SK-N-SH (cell line): Measurements from ENCODE around the gene ZNF804A. TPM values are rescaled to one million over a fixed set of nuclear protein-coding genes. Genes with fewer than 3 reads are reported as not detected.

Source experiments
- CTCF ChIA-PET: fragments of 300-600, 350-600 bp; formaldehyde crosslinking; extraction: SDS; loops from one replicate; lab custom pipeline; 2021; lab: Yijun Ruan, JAX
- POLR2A ChIA-PET: fragments of 350-600 bp; sonication (Branson Sonifier 250); formaldehyde crosslinking; extraction: SDS; loops from one replicate; lab custom pipeline; 2020; ENCODE audit warnings: antibody characterized with exemption, inconsistent platforms; lab: Yijun Ruan, JAX
- DNase-seq: peaks from one replicate; pipeline ENCODE4 v3.0.0; 2012
- H2AFZ ChIP-seq: fragments of 200-600 bp; sonication (generic); 2 replicates; pipeline ENCODE4 v1.8.1; 2016; ENCODE audit warnings: antibody characterized with exemption, mild to moderate bottlenecking, low read depth
- H3F3A ChIP-seq: fragments of 200-600 bp; sonication (generic); replicated peaks from 2 replicates; pipeline ENCODE3; 2016; ENCODE audit warnings: antibody characterized with exemption, mild to moderate bottlenecking; ENCODE audit not compliant: insufficient read depth
- H3K27ac ChIP-seq, 2 experiments: fragments of 200-500 bp in 1 of 2; fragments of 200-600 bp in 1 of 2; sonication (Bioruptor generic) in 1 of 2; sonication (generic), shearing (Covaris generic) in 1 of 2; 2 replicates each; pipeline versions ENCODE4 v1.5.1 to v1.6.1; 2014 to 2016; ENCODE audit warnings: low read depth in 2 of 2, inconsistent platforms in 1 of 2, low read length in 1 of 2, mild to moderate bottlenecking in 1 of 2, mixed read lengths in 1 of 2
- H3K27me3 ChIP-seq: fragments of 200-600 bp; sonication (generic), shearing (Covaris generic); 2 replicates; pipeline ENCODE4 v1.6.1; 2016; ENCODE audit warnings: mixed run types; ENCODE audit not compliant: insufficient read depth
- H3K36me3 ChIP-seq, 2 experiments: fragments of 200-500 bp in 1 of 2; fragments of 200-600 bp in 1 of 2; sonication (Bioruptor generic) in 1 of 2; sonication (generic) in 1 of 2; replicated peaks in 1 of 2; 2 replicates each; pipeline versions ENCODE3 to v1.5.1; 2014 to 2016; ENCODE audit warnings: low read length in 1 of 2, mild to moderate bottlenecking in 1 of 2; ENCODE audit not compliant: insufficient read depth in 2 of 2, control insufficient read depth in 1 of 2
- H3K4me1 ChIP-seq, 2 experiments: fragments of 200-500 bp in 1 of 2; fragments of 200-600 bp in 1 of 2; sonication (Bioruptor generic) in 1 of 2; sonication (generic), shearing (Covaris generic) in 1 of 2; 2 replicates each; pipeline versions ENCODE4 v1.5.1 to v1.6.1; 2014 to 2016; ENCODE audit warnings: low read depth in 1 of 2, low read length in 1 of 2, mixed run types in 1 of 2; ENCODE audit not compliant: insufficient read depth in 2 of 2, control insufficient read depth in 1 of 2
- H3K4me2 ChIP-seq: fragments of 200-600 bp; sonication (generic), shearing (Covaris generic); 2 replicates; pipeline ENCODE4 v1.6.1; 2017; ENCODE audit warnings: mixed run types
- H3K4me3 ChIP-seq, 2 experiments: fragments of 200-500 bp in 1 of 2; fragments of 200-600 bp in 1 of 2; sonication (Bioruptor generic) in 1 of 2; sonication (generic), shearing (Covaris generic) in 1 of 2; 2 replicates each; pipeline versions ENCODE4 v1.5.1 to v1.8.1; 2014 to 2016; ENCODE audit warnings: low read depth in 2 of 2, inconsistent platforms in 1 of 2, low read length in 1 of 2, mild to moderate bottlenecking in 1 of 2, mixed read lengths in 1 of 2, moderate library complexity in 1 of 2
- H3K79me2 ChIP-seq: fragments of 200-600 bp; sonication (generic); 2 replicates; pipeline ENCODE4 v1.8.1; 2017; ENCODE audit warnings: mild to moderate bottlenecking; ENCODE audit not compliant: insufficient read depth
- H3K9ac ChIP-seq: fragments of 200-600 bp; sonication (generic); 2 replicates; pipeline ENCODE4 v1.6.1; 2017; ENCODE audit warnings: mixed run types
- H3K9me2 ChIP-seq: fragments of 200-600 bp; sonication (generic); 2 replicates; pipeline ENCODE4 v1.6.1; 2017; ENCODE audit warnings: mixed run types
- H3K9me3 ChIP-seq: fragments of 200-600 bp; sonication (generic); 2 replicates; pipeline ENCODE4 v1.6.1; 2017; ENCODE audit warnings: mixed run types, mild to moderate bottlenecking, moderate library complexity
- H4K20me1 ChIP-seq: fragments of 200-600 bp; sonication (generic); 2 replicates; pipeline ENCODE4 v1.6.1; 2017; ENCODE audit warnings: mild to moderate bottlenecking, mixed run types; ENCODE audit not compliant: insufficient read depth
- CTCF ChIP-seq: fragments of 200-600 bp; sonication (generic); IDR thresholded peaks from 2 replicates; pipeline ENCODE4 v1.6.1; 2017; ENCODE audit warnings: antibody characterized with exemption, mild to moderate bottlenecking, moderate library complexity
- ELF1 ChIP-seq: IDR thresholded peaks from 2 replicates; pipeline ENCODE4 v1.4.0; 2012
- FOSL2 ChIP-seq: IDR thresholded peaks from 2 replicates; pipeline ENCODE4 v1.4.0; 2012; ENCODE audit warnings: low read depth, mild to moderate bottlenecking, moderate library complexity, borderline replicate concordance
- IRF3 ChIP-seq: fragments of 150-350 bp; IDR thresholded peaks from 2 replicates; pipeline ENCODE4 v1.6.1; 2016; ENCODE audit warnings: mild to moderate bottlenecking, low read depth, low read length
- JUND ChIP-seq: IDR thresholded peaks from 2 replicates; pipeline ENCODE4 v1.4.0; 2012
- MXI1 ChIP-seq: IDR thresholded peaks from 2 replicates; pipeline ENCODE4 v1.6.1; 2012; ENCODE audit warnings: mild to moderate bottlenecking, low read depth, low read length, improper control_type of control experiment
- POLR2AphosphoS5 ChIP-seq: IDR thresholded peaks from 2 replicates; pipeline ENCODE4 v1.6.1; 2012; ENCODE audit warnings: low read depth, low read length
- RAD21 ChIP-seq: IDR thresholded peaks from 2 replicates; pipeline ENCODE4 v1.6.1; 2012; ENCODE audit warnings: mild to moderate bottlenecking, low read length
- REST ChIP-seq: IDR thresholded peaks from 2 replicates; pipeline ENCODE4 v1.6.1; 2012; ENCODE audit warnings: mild to moderate bottlenecking, low read depth, low read length, moderate library complexity
- WGBS: methylation state at CpG from one replicate; pipeline ENCODE4 v1.1.6; 2017; ENCODE audit warnings: low lambda C conversion rate; 5-methylcytosine and 5-hydroxymethylcytosine counted together
- polyA plus RNA-seq, 3 experiments: library from polyadenylated mRNA; depleted of rRNA; stranded (reverse); fragments of >200 nt; gene quantifications; 2 replicates each; pipeline ENCODE4 v1.2.3, GENCODE V29; 2012

ZNF804A gene
- polyA plus RNA-seq, 1 of the 3 experiments (the other 2 are of a cell fraction), result 0.02 TPM

GRCh38 chr2:184589261-184589660, 9.1 kb upstream of the ZNF804A start (continued):
- TF ChIP-seq REST, result no peak
- TF ChIP-seq FOSL2, result no peak
- TF ChIP-seq IRF3, result no peak
- TF ChIP-seq ELF1, result no peak
- TF ChIP-seq MXI1, result no peak
- no peak for TF ChIP-seq JUND

GRCh38 chr2:184596819-184597411, 1.4 kb upstream of the ZNF804A start:
- no peak for DNase-seq
- no peaks in the 10 kb centered on the region for H3K79me2 ChIP-seq
- H3K4me1 ChIP-seq, result peaks cover 0 to 10% of the 10 kb centered on the region in 2 experiments; a peak in 3 of 4 replicates
- H3K4me2 ChIP-seq, result peak overlapping the region; percentile 88
- peak overlapping the region; percentile 85 for H2AFZ ChIP-seq
- H3K27me3 ChIP-seq, result no peaks in the 10 kb centered on the region; the same call in 1 of the 2 replicates
- CTCF ChIA-PET, result interaction anchor here (0.6 to 1.4 kb wide), 6 partner anchors 14 to 1377 kb away, joined by 3 to 8 read pairs (median 3); no protein-coding TSS in a partner anchor
- H3K36me3 ChIP-seq, result no peaks in the 10 kb centered on the region
- no peak overlapping the region for H3K9ac ChIP-seq
- H3K9me2 ChIP-seq, result no peaks in the 10 kb centered on the region
- WGBS, result 42% methylated on average over 5 of the region's 5 CpGs
- peak; percentile 44 for TF ChIP-seq RAD21
- no peak for TF ChIP-seq POLR2AphosphoS5
- peak; percentile 21; the same call in 1 of the 2 replicates for TF ChIP-seq CTCF
- POLR2A ChIA-PET, result no interaction called here
- H3K27ac ChIP-seq, result peak overlapping the region in 1 of 2 experiments; percentile 24; a peak in 1 of 4 replicates
- H3F3A ChIP-seq, result no peaks in the 10 kb centered on the region
- H3K9me3 ChIP-seq, result peaks cover 4% of the 10 kb centered on the region; the same call in 1 of the 2 replicates
- H4K20me1 ChIP-seq, result no peaks in the 10 kb centered on the region
- peak overlapping the region; percentile 62 to 71 for H3K4me3 ChIP-seq
